ENCODE measurements around the gene STIM1.

DNA sequence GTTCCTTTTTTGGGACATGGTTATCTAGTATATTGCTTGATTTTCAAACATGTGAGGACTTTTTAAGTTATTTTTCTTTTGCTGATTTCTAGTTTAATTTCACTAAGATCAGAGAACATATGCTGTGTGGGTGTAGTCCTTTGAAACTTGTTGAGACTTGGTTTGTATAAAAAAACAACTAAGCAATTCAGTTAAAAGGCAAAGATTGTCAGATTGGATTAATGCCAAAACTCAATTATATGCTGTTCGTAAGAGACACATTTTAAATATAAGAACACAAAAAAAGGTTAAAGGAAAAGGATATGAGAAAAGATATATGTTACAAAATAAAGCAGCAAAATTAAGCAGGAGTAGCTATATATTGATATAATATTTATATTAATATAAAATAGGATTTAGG lies 221.3 kb downstream of the STIM1 start:
- TF ChIP-seq, protein P1, sequence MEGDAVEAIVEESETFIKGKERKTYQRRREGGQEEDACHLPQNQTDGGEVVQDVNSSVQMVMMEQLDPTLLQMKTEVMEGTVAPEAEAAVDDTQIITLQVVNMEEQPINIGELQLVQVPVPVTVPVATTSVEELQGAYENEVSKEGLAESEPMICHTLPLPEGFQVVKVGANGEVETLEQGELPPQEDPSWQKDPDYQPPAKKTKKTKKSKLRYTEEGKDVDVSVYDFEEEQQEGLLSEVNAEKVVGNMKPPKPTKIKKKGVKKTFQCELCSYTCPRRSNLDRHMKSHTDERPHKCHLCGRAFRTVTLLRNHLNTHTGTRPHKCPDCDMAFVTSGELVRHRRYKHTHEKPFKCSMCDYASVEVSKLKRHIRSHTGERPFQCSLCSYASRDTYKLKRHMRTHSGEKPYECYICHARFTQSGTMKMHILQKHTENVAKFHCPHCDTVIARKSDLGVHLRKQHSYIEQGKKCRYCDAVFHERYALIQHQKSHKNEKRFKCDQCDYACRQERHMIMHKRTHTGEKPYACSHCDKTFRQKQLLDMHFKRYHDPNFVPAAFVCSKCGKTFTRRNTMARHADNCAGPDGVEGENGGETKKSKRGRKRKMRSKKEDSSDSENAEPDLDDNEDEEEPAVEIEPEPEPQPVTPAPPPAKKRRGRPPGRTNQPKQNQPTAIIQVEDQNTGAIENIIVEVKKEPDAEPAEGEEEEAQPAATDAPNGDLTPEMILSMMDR (IDR thresholded peaks at IDR 0.05), result no peak
- TF ChIP-seq POLR2A (IDR thresholded peaks at IDR 0.05), result no peak

Data from gastroesophageal sphincter (tissue), 3 donors.